Retina (tissue), 1 donor: ENCODE measurements around the gene GAB1.

ENCODE experiments used
- DNase-seq: peaks from one replicate; pipeline ENCODE4 v3.0.0-alpha.2; 2016

Gene GAB1

GRCh38 chr4:143336781-143337599, at the start of gene GAB1:
Gene GAB1, plus strand, starts transcription at chr4:143336876. Its CDS starts 313 bp downstream, at chr4:143337189.
- DNase-seq, result peak; percentile 93

GRCh38 chr4:143287572-143287923, 49.1 kb upstream of the GAB1 start:
- DNase-seq, result no peak

GRCh38 chr4:143288171-143288570, 48.5 kb upstream of the GAB1 start:
- peak; percentile 31 for DNase-seq

GRCh38 chr4:143289370-143289769, 47.3 kb upstream of the GAB1 start:
- no peak for DNase-seq

- no peak for DNase-seq
These were observed 45.4 kb upstream of the GAB1 start for GRCh38 chr4:143291314-143291713.

- DNase-seq, result no peak
These were observed 43.8 kb upstream of the GAB1 start for GRCh38 chr4:143292858-143293257.

GRCh38 chr4:143294310-143294709, 42.4 kb upstream of the GAB1 start:
- no peak for DNase-seq

- no peak for DNase-seq
These were observed 41.9 kb upstream of the GAB1 start for GRCh38 chr4:143294710-143295275.

GRCh38 chr4:143296397-143297067, 40.1 kb upstream of the GAB1 start:
- no peak for DNase-seq

GRCh38 chr4:143300860-143301259, 35.8 kb upstream of the GAB1 start:
- DNase-seq, result no peak

GRCh38 chr4:143302536-143302935, 34.1 kb upstream of the GAB1 start:
- no peak for DNase-seq

GRCh38 chr4:143306788-143307187, 29.9 kb upstream of the GAB1 start:
- DNase-seq, result no peak

- no peak for DNase-seq
These were observed 29.1 kb upstream of the GAB1 start for GRCh38 chr4:143307531-143307930.

GRCh38 chr4:143308377-143308776, 28.3 kb upstream of the GAB1 start:
- no peak for DNase-seq

- no peak for DNase-seq
These were observed 24.8 kb upstream of the GAB1 start for GRCh38 chr4:143311924-143312323.

GRCh38 chr4:143313521-143313920, 23.2 kb upstream of the GAB1 start:
- no peak for DNase-seq

GRCh38 chr4:143313996-143314395, 22.7 kb upstream of the GAB1 start:
- DNase-seq, result no peak

- no peak for DNase-seq
These were observed 16.6 kb upstream of the GAB1 start for GRCh38 chr4:143320113-143320512.

- DNase-seq, result no peak
These were observed 9.9 kb upstream of the GAB1 start for GRCh38 chr4:143326735-143327134.

- DNase-seq, result no peak
These were observed 6.7 kb upstream of the GAB1 start for GRCh38 chr4:143329985-143330384.

- peak; percentile 95 for DNase-seq
These were observed 496 bp upstream of the GAB1 start for GRCh38 chr4:143335979-143336780.

GRCh38 chr4:143337600-143338287, 1.1 kb downstream of the GAB1 start:
- DNase-seq, result peak; percentile 81

GRCh38 chr4:143338313-143338712, 1.6 kb downstream of the GAB1 start:
- no peak for DNase-seq
